Stomach (tissue), 9 donors: Measurements from ENCODE around the gene ANKS1A. TPM values are rescaled to one million over a fixed set of nuclear protein-coding genes. Genes with fewer than 3 reads are reported as not detected.

Source experiments
- DNase-seq, 2 donors: peaks; one replicate each; pipeline versions ENCODE4 v3.0.0 to v3.0.0-alpha.2; 2013 to 2019
- H3K27ac ChIP-seq, 5 donors: fragments of 200-600 bp in 4 of 5; sonication (generic) in 4 of 5; one replicate each; pipeline ENCODE4 v1.5.1; 2013 to 2019; ENCODE audit warnings: mild to moderate bottlenecking in 1 of 5, moderate library complexity in 1 of 5
- H3K27me3 ChIP-seq, 3 donors: fragments of 200-600 bp; sonication (generic); one replicate each; pipeline ENCODE4 v1.5.1; 2017 to 2019; ENCODE audit warnings: mixed run types in 1 of 3
- H3K36me3 ChIP-seq, 4 donors: fragments of 200-600 bp; sonication (generic); 1 replicate in 3 of 4; 2 replicates in 1 of 4; pipeline ENCODE4 v1.5.1; 2016 to 2019
- H3K4me1 ChIP-seq, 4 donors: fragments of 200-600 bp; sonication (generic); one replicate each; pipeline ENCODE4 v1.5.1; 2016 to 2019
- H3K4me3 ChIP-seq, 4 donors: fragments of 200-600 bp; sonication (generic) in 3 of 4; one replicate each; pipeline ENCODE4 v1.5.1; 2016 to 2019; ENCODE audit warnings: mild to moderate bottlenecking in 1 of 4
- H3K9me3 ChIP-seq, 4 donors: fragments of 200-600 bp; sonication (generic); one replicate each; pipeline ENCODE4 v1.5.1; 2016 to 2019
- EP300 ChIP-seq: sonication (generic); formaldehyde crosslinking; IDR thresholded peaks from one replicate; pipeline ENCODE4 v1.6.1; 2017; ENCODE audit warnings: antibody characterized with exemption
- POLR2A ChIP-seq, 4 donors: fragments of 450-650 bp; IDR thresholded peaks; one replicate each; pipeline ENCODE4 v1.6.1; 2016; ENCODE audit warnings: antibody characterized with exemption in 4 of 4, control low read depth in 2 of 4, mild to moderate bottlenecking in 1 of 4, moderate library complexity in 1 of 4
- POLR2AphosphoS5 ChIP-seq, 3 donors: sonication (generic); formaldehyde crosslinking; IDR thresholded peaks; one replicate each; pipeline ENCODE4 v1.6.1; 2016; ENCODE audit warnings: antibody characterized with exemption in 3 of 3
- WGBS, 5 donors: extraction: QIAGEN DNeasy Blood & Tissue Kit in 3 of 5; methylation state at CpG; one replicate each; pipeline versions ENCODE4 v1.1.5 to v1.1.7; 2013 to 2018; 5-methylcytosine and 5-hydroxymethylcytosine counted together
- intact Hi-C: fragments of 100-400 bp; cut with DNase I; formaldehyde crosslinking; loops from one replicate; pipeline ENCODE4 v1.15.1; 2023; ENCODE audit warnings: low total_unique reads
- polyA plus RNA-seq, 3 donors: library from polyadenylated mRNA; stranded (reverse); fragments of 200-250 nt; gene quantifications; one replicate each; pipeline ENCODE4 v1.2.3, GENCODE V29; 2013
- total RNA-seq, 5 donors: library from RNA; depleted of rRNA; stranded (reverse); fragments of >200 nt; gene quantifications; one replicate each; pipeline versions ENCODE4 v1.1.0 to v1.2.3, GENCODE V29; 2014 to 2016
- TF ChIP-seq, protein P1 (sequence below), 7 experiments: fragments of 450-650 bp in 4 of 7; fragments of 200-600 bp in 3 of 7; sonication (generic) in 3 of 7; IDR thresholded peaks; one replicate each; pipeline ENCODE4 v1.5.1; 2016 to 2019; ENCODE audit warnings: antibody characterized with exemption in 7 of 7, control low read depth in 2 of 7, mild to moderate bottlenecking in 1 of 7
- donor health status: healthy with polysubstance abuse.
- donor health status: Bipolar disorder and iron deficiency.
- donor health status: healthy.

Gene ANKS1A
- total and polyA plus RNA-seq, 8 donors = 6.1 to 40.6 (median 21.5) TPM

DNA sequence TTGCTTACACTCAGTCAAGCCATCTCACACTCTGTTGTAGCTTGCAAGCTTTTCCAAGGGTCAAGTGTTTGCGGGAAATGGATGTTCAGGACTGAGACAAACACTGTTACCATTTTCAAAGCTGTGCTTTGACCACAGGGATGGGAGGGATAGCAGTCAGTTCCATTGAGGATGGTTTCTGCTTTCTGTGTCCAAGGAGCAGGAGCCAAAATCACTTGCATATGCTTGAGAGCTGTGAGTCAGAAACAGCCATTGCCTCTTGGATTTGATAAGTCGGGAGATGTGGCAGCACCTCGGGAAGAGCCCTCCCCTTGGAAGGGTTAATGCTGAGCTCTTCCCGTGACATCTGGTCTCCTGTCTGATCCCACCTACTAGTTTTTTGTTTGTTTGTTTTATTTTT is 166.8 kb downstream of the ANKS1A start:
- no peak for DNase-seq
- H3K36me3 ChIP-seq = peaks cover 27 to 84% (median 71%) of the 10 kb centered on the region in 4 donors
- no peaks in the 10 kb centered on the region for H3K27me3 ChIP-seq
- TF ChIP-seq, protein P1, sequence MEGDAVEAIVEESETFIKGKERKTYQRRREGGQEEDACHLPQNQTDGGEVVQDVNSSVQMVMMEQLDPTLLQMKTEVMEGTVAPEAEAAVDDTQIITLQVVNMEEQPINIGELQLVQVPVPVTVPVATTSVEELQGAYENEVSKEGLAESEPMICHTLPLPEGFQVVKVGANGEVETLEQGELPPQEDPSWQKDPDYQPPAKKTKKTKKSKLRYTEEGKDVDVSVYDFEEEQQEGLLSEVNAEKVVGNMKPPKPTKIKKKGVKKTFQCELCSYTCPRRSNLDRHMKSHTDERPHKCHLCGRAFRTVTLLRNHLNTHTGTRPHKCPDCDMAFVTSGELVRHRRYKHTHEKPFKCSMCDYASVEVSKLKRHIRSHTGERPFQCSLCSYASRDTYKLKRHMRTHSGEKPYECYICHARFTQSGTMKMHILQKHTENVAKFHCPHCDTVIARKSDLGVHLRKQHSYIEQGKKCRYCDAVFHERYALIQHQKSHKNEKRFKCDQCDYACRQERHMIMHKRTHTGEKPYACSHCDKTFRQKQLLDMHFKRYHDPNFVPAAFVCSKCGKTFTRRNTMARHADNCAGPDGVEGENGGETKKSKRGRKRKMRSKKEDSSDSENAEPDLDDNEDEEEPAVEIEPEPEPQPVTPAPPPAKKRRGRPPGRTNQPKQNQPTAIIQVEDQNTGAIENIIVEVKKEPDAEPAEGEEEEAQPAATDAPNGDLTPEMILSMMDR (IDR thresholded peaks at IDR 0.05) = no peak
- TF ChIP-seq POLR2A (IDR thresholded peaks at IDR 0.05) (no peak), EP300 (no peak), POLR2AphosphoS5 (IDR thresholded peaks at IDR 0.05) (no peak)
- peaks cover 5 to 65% (median 37%) of the 10 kb centered on the region in 4 donors for H3K4me1 ChIP-seq
- H3K9me3 ChIP-seq = no peaks in the 10 kb centered on the region
- H3K4me3 ChIP-seq = no peak overlapping the region
- intact Hi-C loops = no loop called here
- peak overlapping the region in 1 of 5 donors; percentile 10 for H3K27ac ChIP-seq
- 84 to 96% (median 89%) methylated on average over 4 of the region's 4 CpGs for WGBS, 5 donors

DNA sequence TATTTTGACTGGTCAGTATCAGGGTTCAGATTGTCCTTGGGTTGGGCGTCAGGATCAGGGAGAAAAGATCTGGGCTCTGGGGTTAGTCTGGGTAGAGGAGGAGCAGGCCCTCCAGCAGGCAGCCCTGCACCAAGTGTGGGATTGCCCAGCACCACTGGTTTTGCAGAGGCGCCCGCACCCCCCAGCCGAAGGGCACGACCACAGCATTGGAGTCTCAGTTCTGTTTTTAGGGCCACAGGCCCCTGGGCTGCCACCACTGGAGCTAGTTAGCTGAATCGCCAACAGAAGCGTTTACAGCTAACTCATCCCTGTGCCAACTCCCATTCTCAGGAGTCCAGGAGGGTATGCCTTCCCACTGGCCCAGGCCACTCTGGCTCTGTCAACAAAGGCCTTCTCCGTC is 167.9 kb downstream of the ANKS1A start:
- H3K27ac ChIP-seq = peak overlapping the region in 2 of 5 donors; percentile 51 to 54
- H3K27me3 ChIP-seq = no peaks in the 10 kb centered on the region
- H3K4me3 ChIP-seq = no peak overlapping the region
- 75 to 95% (median 84%) methylated on average over 5 to 8 of the region's 8 CpGs for WGBS, 5 donors
- H3K36me3 ChIP-seq = peaks cover 37 to 85% (median 76%) of the 10 kb centered on the region in 4 donors
- DNase-seq = no peak
- H3K9me3 ChIP-seq = no peaks in the 10 kb centered on the region
- peaks cover 3 to 56% (median 32%) of the 10 kb centered on the region in 4 donors for H3K4me1 ChIP-seq
- TF ChIP-seq EP300 (no peak), POLR2AphosphoS5 (IDR thresholded peaks at IDR 0.05) (no peak), POLR2A (IDR thresholded peaks at IDR 0.05) (no peak)
- TF ChIP-seq, protein P1 (IDR thresholded peaks at IDR 0.05) = no peak
- intact Hi-C loops = no loop called here

DNA sequence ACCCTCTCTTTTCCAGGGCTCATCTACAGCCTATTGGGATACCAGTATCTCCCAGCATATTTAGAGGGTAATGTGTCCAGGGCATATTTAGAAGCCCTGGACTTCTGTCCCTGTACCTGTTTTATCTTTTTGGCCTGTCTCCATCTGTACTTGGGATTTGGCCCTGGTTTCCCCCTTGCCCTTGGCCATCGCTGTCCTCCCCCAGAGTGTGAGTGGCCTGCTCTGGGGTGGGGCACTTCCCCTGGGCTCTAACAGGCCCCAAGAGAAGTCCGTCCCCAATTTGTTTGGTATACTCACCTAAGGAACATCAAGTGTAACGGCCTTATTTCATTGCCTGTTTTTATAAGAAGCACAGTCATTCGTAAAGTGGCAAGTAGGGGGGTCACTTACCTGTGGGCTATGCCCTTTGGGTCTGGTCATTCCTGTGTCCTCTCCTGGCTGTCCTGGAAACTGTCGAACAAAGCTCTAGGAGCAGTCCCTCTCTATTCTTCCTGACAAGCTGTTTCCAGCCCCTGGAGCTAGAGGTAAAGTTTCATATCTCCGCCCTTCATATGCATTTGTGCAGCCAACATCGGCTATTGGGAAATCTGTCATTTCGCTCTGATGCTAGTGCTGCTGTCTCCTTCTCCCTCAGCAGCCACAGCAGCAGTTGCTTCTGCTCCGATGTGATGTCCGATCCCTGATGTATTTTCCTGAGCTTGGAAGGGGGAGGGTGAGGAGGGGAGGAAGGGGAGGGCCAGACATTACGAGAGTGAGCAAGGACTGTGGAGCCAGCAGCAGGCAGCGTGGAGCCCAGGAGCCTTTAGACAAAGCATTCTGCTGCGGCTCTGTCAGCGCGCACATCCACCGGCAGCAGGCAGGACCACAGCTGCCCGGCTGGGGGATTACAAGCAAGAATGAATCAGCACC is 168.6 kb downstream of the ANKS1A start:
- Histone ChIP-seq H3K4me3 (no peak overlapping the region), H3K9me3 (no peaks in the 10 kb centered on the region), H3K36me3 (peaks cover 43 to 91% (median 83%) of the 10 kb centered on the region in 4 donors), H3K27me3 (no peaks in the 10 kb centered on the region), H3K27ac (peak overlapping the region in 3 of 5 donors; percentile 14 to 54 (median 51)), H3K4me1 (peaks cover 0 to 49% (median 28%) of the 10 kb centered on the region in 4 donors)
- intact Hi-C loops = no loop called here
- TF ChIP-seq POLR2A (IDR thresholded peaks at IDR 0.05) (no peak), POLR2AphosphoS5 (IDR thresholded peaks at IDR 0.05) (no peak), EP300 (no peak)
- TF ChIP-seq, protein P1 (IDR thresholded peaks at IDR 0.05) = no peak
- DNase-seq = peak in 1 of 2 donors; percentile 64
- WGBS, 5 donors = 76 to 84% (median 78%) methylated on average over 17 of the region's 17 CpGs

DNA sequence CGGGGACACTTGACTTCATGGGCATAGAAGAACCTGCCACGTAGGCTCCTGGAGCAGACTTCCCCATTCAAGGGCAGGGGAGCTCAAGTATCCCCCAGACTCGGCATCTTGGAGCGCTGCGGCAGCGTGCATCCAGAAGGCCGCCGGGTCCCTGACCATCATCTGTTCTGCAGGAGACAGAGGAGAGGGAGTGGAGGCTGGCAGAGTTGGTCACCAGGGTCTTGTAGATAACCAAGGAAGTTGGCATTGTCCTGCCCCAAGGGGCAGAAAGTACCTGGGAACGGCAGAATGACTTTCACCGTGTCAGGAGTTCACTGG is 169.3 kb downstream of the ANKS1A start:
- Histone ChIP-seq H3K36me3 (peaks cover 43 to 92% (median 89%) of the 10 kb centered on the region in 4 donors), H3K4me3 (no peak overlapping the region)

More for the DNA sequence above, 169.3 kb downstream of the ANKS1A start:
- Histone ChIP-seq H3K9me3 (no peaks in the 10 kb centered on the region), H3K4me1 (peaks cover 0 to 43% (median 25%) of the 10 kb centered on the region in 4 donors), H3K27ac (peak overlapping the region in 2 of 5 donors; percentile 51 to 54), H3K27me3 (no peaks in the 10 kb centered on the region)
- intact Hi-C loops = no loop called here
- WGBS, 5 donors = 83 to 91% (median 89%) methylated on average over 9 to 10 of the region's 10 CpGs
- TF ChIP-seq, protein P1 (IDR thresholded peaks at IDR 0.05) = no peak
- TF ChIP-seq POLR2A (IDR thresholded peaks at IDR 0.05) = no peak
- no peak for TF ChIP-seq POLR2AphosphoS5 (IDR thresholded peaks at IDR 0.05)
- no peak for TF ChIP-seq EP300
- DNase-seq = no peak
